HEK293T (cell line): ENCODE measurements around the gene CLCN1.

ENCODE experiments used
- BHLHE40 ChIP-seq: fragments of 450-650 bp; IDR thresholded peaks from 2 replicates; pipeline ENCODE4 v1.6.1; 2016; ENCODE audit warnings: mild to moderate bottlenecking, moderate library complexity, borderline replicate concordance
- CTBP1 ChIP-seq: fragments of 450-650 bp; IDR thresholded peaks from 2 replicates; pipeline ENCODE4 v1.6.1; 2016; ENCODE audit warnings: borderline replicate concordance
- FOXK2 ChIP-seq: fragments of 450-650 bp; IDR thresholded peaks from 2 replicates; pipeline ENCODE4 v1.6.1; 2016; ENCODE audit warnings: mild to moderate bottlenecking
- LEF1 ChIP-seq: fragments of 450-650 bp; IDR thresholded peaks from 2 replicates; pipeline ENCODE4 v1.6.1; 2017; ENCODE audit warnings: mild to moderate bottlenecking, borderline replicate concordance
- NFRKB ChIP-seq: fragments of 450-650 bp; IDR thresholded peaks from 2 replicates; pipeline ENCODE4 v1.6.1; 2016; ENCODE audit warnings: mild to moderate bottlenecking, moderate library complexity

DNA sequence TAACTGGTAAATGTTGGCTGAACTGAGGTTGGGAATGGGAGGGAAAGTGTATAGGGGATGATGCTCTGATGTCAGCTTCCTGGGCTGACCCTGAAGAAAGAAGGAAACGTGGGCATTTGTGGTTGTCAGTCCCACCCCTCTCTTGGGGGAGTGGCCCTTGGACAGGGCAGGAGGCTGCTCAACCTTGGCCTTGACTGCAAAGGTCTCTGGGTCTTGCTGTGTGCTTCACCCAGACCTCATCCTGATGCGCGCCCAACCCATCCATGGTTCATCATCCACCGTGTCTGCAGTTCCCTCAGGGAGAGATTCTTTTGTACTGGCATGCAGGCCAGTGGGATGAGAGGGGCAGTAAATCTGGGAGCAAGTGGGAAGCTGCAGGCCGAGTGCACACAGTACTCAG, 60.5 kb downstream of the CLCN1 start:
- TF ChIP-seq LEF1 (no peak), NFRKB (no peak), FOXK2 (no peak), BHLHE40 (no peak), CTBP1 (no peak)
